Ureter (tissue), 1 donor: ENCODE data around the gene TMCC1. TPM values are rescaled to one million over a fixed set of nuclear protein-coding genes. Genes with fewer than 3 reads are reported as not detected.
"Not testable (repeated sequence)": the region's sequence is repeated elsewhere in the genome, so short reads cannot be mapped to it uniquely, and the experiment has no call there.

Experiments used
- DNase-seq: peaks from one replicate; pipeline ENCODE4 v3.0.0-alpha.2; 2020; ENCODE audit warnings: low spot score
- total RNA-seq: library from RNA; stranded (reverse); gene quantifications from one replicate; pipeline ENCODE4 v1.2.4, GENCODE V29; 2023
- donor health status: DM: yes; HTN: yes; CAD: no.

The TMCC1 gene
- total RNA-seq, 1 donor from 2014 or later = 68.0 TPM

GRCh38 chr3:129611446-129611800, 282.1 kb downstream of the TMCC1 start:
- no peak for DNase-seq

- not testable (repeated sequence) for DNase-seq
Observed at GRCh38 chr3:129610794-129611445, 282.6 kb downstream of the TMCC1 start.

DNA sequence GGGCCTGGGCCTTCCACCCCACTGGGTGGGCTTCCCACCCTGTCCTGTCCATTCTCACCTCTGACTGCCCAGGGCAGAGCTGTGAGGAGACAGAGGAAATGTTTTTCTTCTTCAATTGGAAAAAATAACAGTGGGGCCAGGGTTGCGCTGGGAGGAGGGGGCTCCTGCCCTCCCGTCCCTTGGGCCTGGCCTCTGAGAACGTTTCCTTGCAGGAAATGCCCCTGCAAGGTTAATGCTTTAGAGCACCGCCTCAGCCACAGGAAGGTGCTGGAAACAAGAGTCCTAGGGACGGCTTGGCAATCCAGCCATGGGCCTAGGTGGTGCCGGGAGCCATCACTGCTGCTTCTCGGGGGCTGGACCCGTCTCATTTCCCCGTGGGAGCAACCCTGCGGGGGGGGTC, 283.2 kb downstream of the TMCC1 start:
- no peak for DNase-seq

DNA sequence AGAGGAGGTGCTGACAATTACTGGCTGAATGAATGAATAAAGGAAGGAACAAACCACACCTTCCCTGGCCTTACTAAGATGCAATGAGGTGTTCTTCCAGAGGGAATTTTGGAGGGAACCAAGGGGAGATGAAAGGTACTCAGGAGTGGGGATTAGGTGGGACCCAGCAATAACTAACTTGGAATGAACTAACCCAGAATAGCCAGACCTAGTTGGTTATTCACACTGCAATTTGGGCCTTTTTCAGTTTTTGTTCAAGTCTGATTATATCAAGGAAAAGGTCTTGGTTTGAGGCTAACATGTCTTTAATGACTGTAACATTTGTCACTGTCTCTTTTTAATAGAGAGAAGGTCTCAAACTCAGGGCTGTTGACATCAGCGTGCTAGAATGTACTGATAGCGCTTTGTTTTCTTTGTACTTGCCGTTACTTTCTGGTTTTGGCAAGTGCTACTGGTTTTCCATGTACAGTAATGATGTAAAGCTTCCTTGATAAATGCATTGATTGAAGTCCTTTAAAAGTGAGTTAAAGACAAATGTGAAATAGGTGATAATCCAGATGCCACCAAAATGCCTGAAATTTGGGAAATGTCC, 283.8 kb downstream of the TMCC1 start:
- no peak for DNase-seq

DNA sequence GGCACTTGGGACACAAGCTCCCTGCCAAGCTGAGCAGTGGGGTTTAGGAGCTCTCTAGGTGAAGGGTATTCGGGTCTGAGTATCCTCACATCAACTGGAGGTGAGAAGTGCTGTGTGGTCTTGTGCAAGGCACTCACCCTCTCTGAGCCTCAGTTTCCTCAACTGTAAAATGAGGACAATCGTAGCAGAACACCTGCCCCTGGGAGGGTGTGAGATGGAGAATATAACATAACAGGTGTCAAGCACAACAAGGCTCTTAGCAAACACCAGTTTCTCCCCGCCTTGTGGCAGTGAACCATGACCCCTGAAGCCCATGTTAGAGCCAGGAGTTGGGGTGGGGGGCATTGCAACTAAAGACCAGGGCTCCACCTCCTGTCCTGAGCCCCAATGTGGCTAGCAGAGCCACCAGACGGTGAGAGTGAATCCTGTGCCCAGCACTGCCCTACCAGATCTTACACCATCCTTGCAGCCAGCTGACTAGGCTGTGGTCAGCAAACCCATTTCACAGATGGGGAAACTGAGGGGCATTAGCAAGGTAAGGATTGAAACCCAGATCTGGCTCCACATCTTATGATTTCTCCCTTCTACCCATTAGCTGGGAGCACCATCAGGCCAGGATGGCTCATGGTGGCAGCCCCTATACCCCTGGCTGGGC, 284.4 kb downstream of the TMCC1 start:
- no peak for DNase-seq

DNA sequence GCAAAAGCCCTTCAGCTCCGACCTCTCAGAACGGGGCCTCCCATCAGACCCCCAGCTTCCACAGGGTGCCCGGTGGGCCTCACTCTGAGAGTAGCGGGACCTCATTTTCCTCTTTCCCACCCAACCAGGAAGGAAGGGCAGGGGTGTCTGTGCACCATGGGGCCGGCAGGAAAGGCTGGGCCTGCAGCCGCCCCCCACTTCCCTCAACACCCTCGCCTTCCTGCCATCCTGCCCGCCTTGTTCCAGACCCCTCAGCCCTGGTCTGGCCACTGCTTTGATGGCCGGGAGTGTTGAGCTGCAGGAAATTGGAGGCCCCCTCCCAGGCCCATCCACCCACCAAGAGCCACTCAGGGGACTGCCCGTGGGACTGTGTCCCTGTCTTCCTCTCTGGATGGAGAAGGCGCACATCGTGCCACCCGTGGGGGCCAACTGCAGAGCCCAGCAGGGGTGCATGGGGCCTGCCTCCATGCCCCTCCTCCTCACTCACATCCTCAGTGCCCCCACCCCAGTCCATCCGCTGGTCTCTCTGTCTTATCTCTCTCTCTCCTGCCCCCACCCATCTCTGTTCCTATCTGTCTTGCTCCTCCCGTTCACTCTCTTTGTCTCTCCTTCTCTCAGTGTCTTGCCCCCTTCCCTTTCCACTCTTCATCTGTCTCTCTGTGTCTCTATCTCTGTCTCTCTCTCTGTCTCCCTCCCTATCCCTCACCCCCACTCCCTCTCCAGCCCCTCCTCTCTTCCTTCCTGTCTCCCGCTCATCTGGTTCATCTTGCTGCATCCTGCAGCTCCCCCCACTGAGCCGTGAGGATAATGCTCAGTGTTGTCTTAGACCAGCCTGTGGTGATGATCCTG, 285.2 kb downstream of the TMCC1 start:
- no peak for DNase-seq

- no peak for DNase-seq
Observed at GRCh38 chr3:129607391-129608068, 286.0 kb downstream of the TMCC1 start.

GRCh38 chr3:129606636-129607390, 286.7 kb downstream of the TMCC1 start, which contains the start of gene PLXND1:
Gene PLXND1 (minus strand): TSS chr3:129606676. CDS start chr3:129606639, 37 bp downstream.
- peak; percentile 79 for DNase-seq

DNA sequence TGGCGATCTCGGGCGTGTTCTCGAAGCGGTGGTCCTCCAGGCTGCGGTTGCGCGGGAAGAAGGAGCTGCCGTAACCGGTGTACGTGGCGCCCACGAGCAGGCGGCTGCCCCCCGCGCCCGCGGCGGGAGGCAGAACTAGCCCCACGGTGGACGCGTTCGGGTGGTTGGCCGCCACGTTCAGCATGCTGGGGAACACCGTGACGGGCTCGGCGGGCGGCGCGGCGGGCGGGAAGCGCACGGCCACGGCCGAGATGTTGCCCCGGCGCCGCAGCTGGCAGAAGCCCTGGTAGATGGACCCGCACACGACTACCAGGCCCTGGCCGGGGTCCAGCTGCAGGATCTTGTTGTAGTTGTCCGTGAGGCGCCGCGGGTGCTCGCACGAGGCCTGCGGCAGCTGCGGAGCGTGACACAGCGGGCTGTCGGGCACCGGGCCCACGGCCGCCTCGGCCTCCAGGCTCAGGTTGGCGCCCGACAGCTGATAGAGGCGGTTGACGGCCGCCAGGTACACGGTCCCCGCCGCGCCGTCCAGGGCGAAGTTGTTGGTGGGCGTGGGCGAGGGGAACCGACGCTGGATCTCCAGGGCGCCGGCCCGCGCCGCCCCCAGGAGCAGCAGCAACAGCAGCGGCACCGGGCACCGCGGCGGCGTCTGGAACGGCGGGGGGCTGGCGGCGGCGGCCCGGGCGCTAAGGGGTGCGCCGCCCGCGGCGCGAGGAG, 287.4 kb downstream of the TMCC1 start:
- DNase-seq = no peak

GRCh38 chr3:129605203-129605921, 288.1 kb downstream of the TMCC1 start:
- DNase-seq = no peak

DNA sequence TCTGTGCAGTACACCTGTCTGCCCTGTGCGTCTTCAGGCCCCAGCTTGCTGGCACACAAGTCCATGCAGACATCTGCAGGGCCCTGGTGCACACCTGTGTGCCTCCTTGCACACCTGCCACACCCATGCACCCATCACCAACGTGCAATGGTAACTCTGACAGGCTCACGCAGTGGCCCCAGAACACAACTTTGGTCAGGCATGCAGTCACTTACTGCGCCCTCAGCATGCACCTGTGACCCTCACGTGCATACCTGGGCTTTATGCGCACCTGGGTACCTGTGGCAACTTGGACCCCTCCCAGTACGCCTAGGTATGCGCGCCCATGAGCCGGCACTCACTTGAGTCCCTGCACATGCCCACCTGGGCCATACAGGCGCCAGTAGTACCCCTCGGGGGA, 288.7 kb downstream of the TMCC1 start:
- DNase-seq = no peak

GRCh38 chr3:129603991-129604749, 289.3 kb downstream of the TMCC1 start:
- no peak for DNase-seq

GRCh38 chr3:129603561-129603942, 290.0 kb downstream of the TMCC1 start:
- DNase-seq = no peak

GRCh38 chr3:129602730-129603560, 290.6 kb downstream of the TMCC1 start:
- DNase-seq = peak; percentile 75

DNA sequence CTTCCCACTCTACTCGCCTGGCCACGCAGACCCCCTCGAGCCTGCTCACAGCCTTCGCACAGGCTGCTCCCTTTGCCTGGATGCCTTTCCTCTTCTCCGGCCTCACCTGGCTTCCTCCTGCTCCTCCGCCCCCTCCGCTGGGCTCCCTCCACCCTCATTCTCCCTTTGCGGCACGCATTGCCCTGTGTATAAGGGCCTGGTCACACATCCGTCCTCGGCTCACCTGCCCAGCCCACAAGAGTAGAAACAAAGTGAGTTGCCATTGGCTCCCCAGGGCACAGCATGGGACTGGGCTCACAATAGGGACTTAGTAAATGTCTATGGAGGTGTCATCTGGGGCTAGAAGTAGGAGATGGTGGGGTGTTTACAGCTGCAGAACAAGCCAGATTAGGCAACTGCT, 291.2 kb downstream of the TMCC1 start:
- no peak for DNase-seq

- no peak for DNase-seq
Observed at GRCh38 chr3:129601713-129602112, 291.8 kb downstream of the TMCC1 start.

GRCh38 chr3:129600348-129600747, 293.2 kb downstream of the TMCC1 start:
- DNase-seq = no peak

DNA sequence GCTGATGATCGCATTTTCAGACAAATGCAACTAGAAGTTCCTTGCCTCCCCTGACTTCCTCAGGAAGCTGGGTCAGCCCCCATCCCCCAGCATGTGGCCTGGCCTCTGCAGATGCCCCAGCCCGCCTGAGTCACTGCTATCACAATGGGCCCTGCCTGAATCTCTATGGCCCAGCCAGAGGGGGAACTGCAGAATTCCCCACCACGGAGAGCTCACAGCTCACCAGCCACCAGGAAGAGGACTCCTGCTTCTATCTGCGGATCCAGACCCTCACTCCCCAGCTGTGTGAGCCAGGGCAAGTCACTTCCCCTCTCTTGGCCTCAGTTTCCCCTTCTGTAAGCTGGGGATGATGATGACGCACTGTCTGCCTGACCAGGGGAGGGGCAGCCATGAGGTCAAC, 293.9 kb downstream of the TMCC1 start:
- DNase-seq = no peak
